Left kidney (tissue), 8 donors: Measurements from ENCODE around the gene MRPL23. TPM values are rescaled to one million over a fixed set of nuclear protein-coding genes. Genes with fewer than 3 reads are reported as not detected.

ENCODE experiments used
- DNase-seq: peaks from one replicate; pipeline ENCODE4 v3.0.0-alpha.2; 2013
- long read RNA-seq, 8 donors: transcript quantifications; one replicate each; lab custom pipeline, GENCODE V29; 2026
- polyA plus RNA-seq: library from polyadenylated mRNA; unstranded; fragments of 120-200 nt; gene quantifications from one replicate; pipeline ENCODE4 v1.2.1, GENCODE V29; 2013; ENCODE audit not compliant: insufficient read length

MRPL23 gene
- 33.6 TPM for polyA plus RNA-seq
- long read RNA-seq, donor 1, transcript MRPL23-205 (5 exons, 736 nt) = major isoform, 57 of 677 reads
- long read RNA-seq, donor 1, partial matches to known transcripts = 259 of 677 reads
- long read RNA-seq, donor 1, other reads (novel, unspliced or antisense) = 361 of 677 reads
- long read RNA-seq, donor 2, transcript MRPL23-205 (5 exons, 736 nt) = major isoform, 37 of 42 reads
- long read RNA-seq, donor 2, partial matches to known transcripts = 0 of 42 reads
- long read RNA-seq, donor 2, other reads (novel, unspliced or antisense) = 5 of 42 reads
- long read RNA-seq, donor 3, transcript MRPL23-205 (5 exons, 736 nt) = major isoform, 32 of 32 reads
- long read RNA-seq, donor 3, partial matches to known transcripts = 0 of 32 reads
- long read RNA-seq, donor 3, other reads (novel, unspliced or antisense) = 0 of 32 reads
- long read RNA-seq, donor 4, partial matches to known transcripts = 5 of 8 reads
- long read RNA-seq, donor 4, other reads (novel, unspliced or antisense) = 0 of 8 reads
- long read RNA-seq, donor 5, transcript MRPL23-205 (5 exons, 736 nt) = major isoform, 86 of 93 reads
- long read RNA-seq, donor 5, partial matches to known transcripts = 6 of 93 reads
- long read RNA-seq, donor 5, other reads (novel, unspliced or antisense) = 0 of 93 reads
- long read RNA-seq, donor 6, transcript MRPL23-205 (5 exons, 736 nt) = major isoform, 54 of 61 reads
- long read RNA-seq, donor 6, partial matches to known transcripts = 7 of 61 reads
- long read RNA-seq, donor 6, other reads (novel, unspliced or antisense) = 0 of 61 reads
- long read RNA-seq, donor 7, transcript MRPL23-205 (5 exons, 736 nt) = major isoform, 67 of 77 reads
- long read RNA-seq, donor 7, partial matches to known transcripts = 10 of 77 reads
- long read RNA-seq, donor 7, other reads (novel, unspliced or antisense) = 0 of 77 reads
- long read RNA-seq, donor 8, transcript MRPL23-205 (5 exons, 736 nt) = major isoform, 22 of 22 reads
- long read RNA-seq, donor 8, partial matches to known transcripts = 0 of 22 reads
- long read RNA-seq, donor 8, other reads (novel, unspliced or antisense) = 0 of 22 reads

- DNase-seq = no peak
Measured at GRCh38 chr11:1946812-1947484, at the start of gene MRPL23. Gene MRPL23 (plus strand): TSS chr11:1947332. CDS start chr11:1947363, 31 bp downstream.

GRCh38 chr11:1899090-1899489 is 48.0 kb upstream of the MRPL23 start:
- DNase-seq = no peak

GRCh38 chr11:1899686-1900085 is 47.4 kb upstream of the MRPL23 start:
- no peak for DNase-seq

GRCh38 chr11:1906181-1906580 is 41.0 kb upstream of the MRPL23 start:
- no peak for DNase-seq

GRCh38 chr11:1906611-1907423 is 40.3 kb upstream of the MRPL23 start:
- DNase-seq = no peak

- DNase-seq = no peak
Measured at GRCh38 chr11:1908618-1909017, 38.5 kb upstream of the MRPL23 start.

GRCh38 chr11:1909524-1909923 is 37.6 kb upstream of the MRPL23 start:
- no peak for DNase-seq

GRCh38 chr11:1912289-1912878 is 34.7 kb upstream of the MRPL23 start:
- DNase-seq = no peak

- DNase-seq = no peak
Measured at GRCh38 chr11:1913271-1914060, 33.7 kb upstream of the MRPL23 start.

GRCh38 chr11:1915795-1916131 is 31.4 kb upstream of the MRPL23 start:
- DNase-seq = no peak

GRCh38 chr11:1916132-1916985 is 30.8 kb upstream of the MRPL23 start:
- DNase-seq = no peak

GRCh38 chr11:1916986-1917522 is 30.1 kb upstream of the MRPL23 start:
- no peak for DNase-seq

GRCh38 chr11:1917523-1918435 is 29.4 kb upstream of the MRPL23 start:
- DNase-seq = no peak

- no peak for DNase-seq
Measured at GRCh38 chr11:1918436-1919315, 28.5 kb upstream of the MRPL23 start.

GRCh38 chr11:1919391-1920127 is 27.6 kb upstream of the MRPL23 start, which contains the start of gene TNNT3:
Gene TNNT3 (plus strand): TSS chr11:1919703. CDS start chr11:1922875, 3,172 bp downstream.
- DNase-seq = no peak
